Measurements from ENCODE around the gene IGFL4. TPM values are rescaled to one million over a fixed set of nuclear protein-coding genes. Genes with fewer than 3 reads are reported as not detected.

Gene IGFL4
- total and polyA plus RNA-seq, 2 of the 13 experiments (the other 11 are each of a cell fraction or from before 2014, with no cell fraction given) = 1.2 to 1.4 TPM

DNA sequence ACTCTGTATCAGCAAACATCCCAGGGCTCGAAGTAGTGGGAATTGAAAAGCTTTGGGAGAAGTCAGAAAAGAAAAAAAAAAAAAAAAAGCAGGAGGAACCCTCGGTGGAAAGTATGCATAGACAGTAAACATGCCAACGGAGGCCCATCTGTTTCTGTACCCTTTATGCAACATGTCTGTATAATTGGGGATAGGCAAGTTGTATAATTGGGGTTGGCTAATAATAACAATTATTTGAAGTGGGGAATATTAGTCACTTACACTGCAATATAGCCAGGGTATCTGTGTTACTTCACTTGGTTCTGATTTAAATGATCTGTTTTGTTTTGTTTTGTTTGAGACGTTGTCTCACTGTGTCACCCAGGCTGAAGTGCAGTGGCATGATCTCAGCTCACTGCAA is 12.1 kb upstream of the IGFL4 start (continued):
- TF ChIP-seq ZNF790 (CRISPR knock-in tag; IDR thresholded peaks at IDR 0.05; ENCODE audit: borderline replicate concordance) = no peak
- TF ChIP-seq, protein P1, sequence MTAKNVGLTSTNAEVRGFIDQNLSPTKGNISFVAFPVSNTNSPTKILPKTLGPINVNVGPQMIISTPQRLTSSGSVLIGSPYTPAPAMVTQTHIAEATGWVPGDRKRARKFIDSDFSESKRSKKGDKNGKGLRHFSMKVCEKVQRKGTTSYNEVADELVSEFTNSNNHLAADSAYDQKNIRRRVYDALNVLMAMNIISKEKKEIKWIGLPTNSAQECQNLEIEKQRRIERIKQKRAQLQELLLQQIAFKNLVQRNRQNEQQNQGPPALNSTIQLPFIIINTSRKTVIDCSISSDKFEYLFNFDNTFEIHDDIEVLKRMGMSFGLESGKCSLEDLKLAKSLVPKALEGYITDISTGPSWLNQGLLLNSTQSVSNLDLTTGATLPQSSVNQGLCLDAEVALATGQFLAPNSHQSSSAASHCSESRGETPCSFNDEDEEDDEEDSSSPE (CRISPR knock-in tag; IDR thresholded peaks at IDR 0.05) = no peak
- TF ChIP-seq, protein P2, sequence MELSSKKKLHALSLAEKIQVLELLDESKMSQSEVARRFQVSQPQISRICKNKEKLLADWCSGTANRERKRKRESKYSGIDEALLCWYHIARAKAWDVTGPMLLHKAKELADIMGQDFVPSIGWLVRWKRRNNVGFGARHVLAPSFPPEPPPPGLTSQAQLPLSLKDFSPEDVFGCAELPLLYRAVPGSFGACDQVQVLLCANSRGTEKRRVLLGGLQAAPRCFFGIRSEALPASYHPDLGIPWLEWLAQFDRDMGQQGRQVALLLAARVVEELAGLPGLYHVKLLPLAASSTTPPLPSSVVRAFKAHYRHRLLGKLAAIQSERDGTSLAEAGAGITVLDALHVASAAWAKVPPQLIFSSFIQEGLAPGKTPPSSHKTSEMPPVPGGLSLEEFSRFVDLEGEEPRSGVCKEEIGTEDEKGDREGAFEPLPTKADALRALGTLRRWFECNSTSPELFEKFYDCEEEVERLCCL (CRISPR knock-in tag; IDR thresholded peaks at IDR 0.05; ENCODE audit: borderline replicate concordance) = no peak

DNA sequence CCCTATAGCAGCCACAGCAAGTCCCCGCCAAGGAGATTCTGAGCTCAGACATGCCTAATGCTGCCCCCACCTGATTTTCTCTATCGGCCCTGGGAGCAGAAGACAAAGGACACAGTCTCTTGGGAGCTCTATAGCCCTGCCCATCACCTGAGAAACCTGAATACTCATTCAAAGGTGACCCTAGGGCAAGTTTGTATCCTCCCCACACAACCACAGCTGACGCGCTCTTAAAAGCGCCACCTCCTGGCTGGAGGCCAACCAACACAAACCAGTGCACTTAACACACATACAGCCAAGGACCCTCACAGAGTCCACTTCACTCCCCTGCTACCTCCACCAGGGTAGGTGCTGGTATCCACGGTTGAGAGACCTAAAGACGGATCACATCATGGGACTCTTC is 8.8 kb upstream of the IGFL4 start:
- H3K9ac ChIP-seq (ENCODE audit: insufficient read depth, low read depth, low read length) = no peak overlapping the region
- POLR2A ChIA-PET = no interaction called here

More for the DNA sequence above, 8.8 kb upstream of the IGFL4 start:
- H3K9me3 ChIP-seq (ENCODE audit: low read length) = no peaks in the 10 kb centered on the region
- no peak overlapping the region for H3K4me3 ChIP-seq (replicated peaks in 1 of 3; ENCODE audit: insufficient read depth in 1 of 3, low read depth in 2 of 3, low read length in 3 of 3)
- CTCF ChIA-PET (ENCODE audit: low intra/inter-chr PET ratio, low total read pairs) = no interaction called here
- no peaks in the 10 kb centered on the region for H3K79me2 ChIP-seq (ENCODE audit: insufficient read depth, low read length)
- no peaks in the 10 kb centered on the region for H4K20me1 ChIP-seq (ENCODE audit: insufficient read depth, low read length)
- H3K4me2 ChIP-seq (ENCODE audit: low read depth, low read length) = no peak overlapping the region
- DNase-seq (ENCODE audit: low spot score) (no peak), ATAC-seq (peak; percentile 33; the same call in 1 of the 3 replicates), FAIRE-seq (no peak)
- TF ChIP-seq, protein P3, sequence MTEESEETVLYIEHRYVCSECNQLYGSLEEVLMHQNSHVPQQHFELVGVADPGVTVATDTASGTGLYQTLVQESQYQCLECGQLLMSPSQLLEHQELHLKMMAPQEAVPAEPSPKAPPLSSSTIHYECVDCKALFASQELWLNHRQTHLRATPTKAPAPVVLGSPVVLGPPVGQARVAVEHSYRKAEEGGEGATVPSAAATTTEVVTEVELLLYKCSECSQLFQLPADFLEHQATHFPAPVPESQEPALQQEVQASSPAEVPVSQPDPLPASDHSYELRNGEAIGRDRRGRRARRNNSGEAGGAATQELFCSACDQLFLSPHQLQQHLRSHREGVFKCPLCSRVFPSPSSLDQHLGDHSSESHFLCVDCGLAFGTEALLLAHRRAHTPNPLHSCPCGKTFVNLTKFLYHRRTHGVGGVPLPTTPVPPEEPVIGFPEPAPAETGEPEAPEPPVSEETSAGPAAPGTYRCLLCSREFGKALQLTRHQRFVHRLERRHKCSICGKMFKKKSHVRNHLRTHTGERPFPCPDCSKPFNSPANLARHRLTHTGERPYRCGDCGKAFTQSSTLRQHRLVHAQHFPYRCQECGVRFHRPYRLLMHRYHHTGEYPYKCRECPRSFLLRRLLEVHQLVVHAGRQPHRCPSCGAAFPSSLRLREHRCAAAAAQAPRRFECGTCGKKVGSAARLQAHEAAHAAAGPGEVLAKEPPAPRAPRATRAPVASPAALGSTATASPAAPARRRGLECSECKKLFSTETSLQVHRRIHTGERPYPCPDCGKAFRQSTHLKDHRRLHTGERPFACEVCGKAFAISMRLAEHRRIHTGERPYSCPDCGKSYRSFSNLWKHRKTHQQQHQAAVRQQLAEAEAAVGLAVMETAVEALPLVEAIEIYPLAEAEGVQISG (CRISPR knock-in tag; IDR thresholded peaks at IDR 0.05) = peak; percentile 89
- TF ChIP-seq, protein P4, sequence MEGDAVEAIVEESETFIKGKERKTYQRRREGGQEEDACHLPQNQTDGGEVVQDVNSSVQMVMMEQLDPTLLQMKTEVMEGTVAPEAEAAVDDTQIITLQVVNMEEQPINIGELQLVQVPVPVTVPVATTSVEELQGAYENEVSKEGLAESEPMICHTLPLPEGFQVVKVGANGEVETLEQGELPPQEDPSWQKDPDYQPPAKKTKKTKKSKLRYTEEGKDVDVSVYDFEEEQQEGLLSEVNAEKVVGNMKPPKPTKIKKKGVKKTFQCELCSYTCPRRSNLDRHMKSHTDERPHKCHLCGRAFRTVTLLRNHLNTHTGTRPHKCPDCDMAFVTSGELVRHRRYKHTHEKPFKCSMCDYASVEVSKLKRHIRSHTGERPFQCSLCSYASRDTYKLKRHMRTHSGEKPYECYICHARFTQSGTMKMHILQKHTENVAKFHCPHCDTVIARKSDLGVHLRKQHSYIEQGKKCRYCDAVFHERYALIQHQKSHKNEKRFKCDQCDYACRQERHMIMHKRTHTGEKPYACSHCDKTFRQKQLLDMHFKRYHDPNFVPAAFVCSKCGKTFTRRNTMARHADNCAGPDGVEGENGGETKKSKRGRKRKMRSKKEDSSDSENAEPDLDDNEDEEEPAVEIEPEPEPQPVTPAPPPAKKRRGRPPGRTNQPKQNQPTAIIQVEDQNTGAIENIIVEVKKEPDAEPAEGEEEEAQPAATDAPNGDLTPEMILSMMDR (CRISPR knock-in tag; IDR thresholded peaks at IDR 0.05) = peak; percentile 52
- no peak for TF ChIP-seq ATAD3A (CRISPR knock-in tag; IDR thresholded peaks at IDR 0.05)
- 47% methylated on average over 7 of the region's 7 CpGs for WGBS (ENCODE audit: low lambda C conversion rate)
- in situ Hi-C loops (cut with HindIII; ENCODE audit: extremely low pct_ligation_motif_present, low pct_unique_long_range_greater_than_20kb) = no loop called here
- H3K27ac ChIP-seq (ENCODE audit: extremely low read length, insufficient read depth, low read length) = no peak overlapping the region
- intact Hi-C loops (cut with micrococcal nuclease; ENCODE audit: unreplicated experiment) = no loop called here
- no TSS peak for BruUV-seq (replicated peaks)
- H3K4me1 ChIP-seq (ENCODE audit: insufficient read depth, low read length) = peaks cover 6% of the 10 kb centered on the region; the same call in 1 of the 2 replicates
- H2AFZ ChIP-seq (ENCODE audit: low read length) = no peak overlapping the region
- H3K36me3 ChIP-seq (replicated peaks in 1 of 2; ENCODE audit: control insufficient read depth in 1 of 2, insufficient read depth in 2 of 2, low read length in 2 of 2) = no peaks in the 10 kb centered on the region
- no peaks in the 10 kb centered on the region; a peak in 1 of 5 replicates for H3K27me3 ChIP-seq (ENCODE audit: control insufficient read depth in 1 of 2, insufficient read depth in 2 of 2, low read length in 2 of 2)
